ENCODE data around the gene AGBL4.

GRCh38 chr1:49556676-49557234, 467.0 kb downstream of the AGBL4 start:
- TF ChIP-seq CTCF (IDR thresholded peaks at IDR 0.05 in 2 of 3, conservative IDR thresholded peaks at IDR 0.05 in 1 of 3; ENCODE audit: borderline replicate concordance in 1 of 3, insufficient read depth in 1 of 3, low read depth in 2 of 3, low read length in 2 of 3) (no peak), EZH2phosphoT487 (IDR thresholded peaks at IDR 0.05; ENCODE audit: borderline replicate concordance) (no peak), POLR2AphosphoS5 (IDR thresholded peaks at IDR 0.05; ENCODE audit: low read depth, low read length) (no peak)

All from HCT116 (cell line).